IMR-90 (cell line): Measurements from ENCODE around the gene OSTN. TPM values are rescaled to one million over a fixed set of nuclear protein-coding genes. Genes with fewer than 3 reads are reported as not detected.

Experiments
- ATAC-seq: fragments of 200-7000 bp; cut with Tn5 transposase; 2 replicates; pipeline ENCODE4 v1.9.1; 2020; ENCODE audit warnings: low read depth, mild to moderate bottlenecking, moderate library complexity
- BruUV-seq: library from RNA; stranded (reverse); fragments of 400-500 nt; replicated peaks from 2 replicates; lab custom pipeline; 2021; lab: Mats Ljungman, UMichigan
- CTCF ChIA-PET: fragments of 300-600 bp; formaldehyde crosslinking; extraction: SDS; loops from one replicate; lab custom pipeline; 2021; ENCODE audit warnings: antibody characterized with exemption; lab: Yijun Ruan, JAX
- POLR2A ChIA-PET: fragments of 300-600 bp; sonication (Branson Sonifier 250); formaldehyde crosslinking; loops from one replicate; lab custom pipeline; 2022; ENCODE audit warnings: antibody characterized with exemption; ENCODE audit not compliant: unreplicated experiment; lab: Charles Lee
- DNase-seq: peaks from one replicate; pipeline ENCODE4 v3.0.0; 2013
- H2AFZ ChIP-seq: replicated peaks from 2 replicates; pipeline ENCODE3; 2013; ENCODE audit warnings: low read length, mild to moderate bottlenecking; ENCODE audit not compliant: poor library complexity
- H2AK5ac ChIP-seq: 2 replicates; pipeline ENCODE4 v1.6.1; 2013; ENCODE audit warnings: low read depth, low read length, inconsistent platforms
- H2AK9ac ChIP-seq: replicated peaks from 2 replicates; pipeline ENCODE3; 2013; ENCODE audit warnings: mild to moderate bottlenecking, low read depth, low read length, moderate library complexity; ENCODE audit not compliant: poor library complexity
- H2BK120ac ChIP-seq: 2 replicates; pipeline ENCODE4 v1.6.1; 2013; ENCODE audit warnings: low read depth, low read length, inconsistent platforms
- H2BK15ac ChIP-seq: 3 replicates; pipeline ENCODE4 v1.6.1; 2013; ENCODE audit warnings: low read depth, low read length, inconsistent platforms
- H2BK20ac ChIP-seq: 2 replicates; pipeline ENCODE4 v1.6.1; 2013; ENCODE audit warnings: low read depth, mild to moderate bottlenecking, inconsistent platforms, low read length, moderate library complexity
- H2BK5ac ChIP-seq: 2 replicates; pipeline ENCODE4 v1.6.1; 2013; ENCODE audit warnings: mild to moderate bottlenecking, low read depth, low read length, inconsistent platforms; ENCODE audit not compliant: poor library complexity, severe bottlenecking
- H3K14ac ChIP-seq: replicated peaks from 2 replicates; pipeline ENCODE4 v1.6.1; 2013; ENCODE audit warnings: low read depth, low read length, inconsistent platforms
- H3K18ac ChIP-seq: 2 replicates; pipeline ENCODE4 v1.6.1; 2013; ENCODE audit warnings: low read depth, low read length, control low read depth
- H3K23ac ChIP-seq: 2 replicates; pipeline ENCODE4 v1.6.1; 2013; ENCODE audit warnings: low read depth, low read length, inconsistent platforms
- H3K27ac ChIP-seq: 2 replicates; pipeline ENCODE4 v1.5.1; 2013; ENCODE audit warnings: mild to moderate bottlenecking, control low read depth, low read length; ENCODE audit not compliant: insufficient read depth
- H3K27me3 ChIP-seq: 2 replicates; pipeline ENCODE4 v1.6.1; 2013; ENCODE audit warnings: low read length; ENCODE audit not compliant: control insufficient read depth, insufficient read depth
- H3K36me3 ChIP-seq: 2 replicates; pipeline ENCODE4 v1.6.1; 2013; ENCODE audit warnings: low read length, mixed read lengths; ENCODE audit not compliant: control insufficient read depth, insufficient read depth
- H3K4ac ChIP-seq: 2 replicates; pipeline ENCODE4 v1.6.1; 2013; ENCODE audit warnings: low read depth, low read length, inconsistent platforms
- H3K4me1 ChIP-seq: 2 replicates; pipeline ENCODE4 v1.6.1; 2013; ENCODE audit warnings: low read length, mixed read lengths; ENCODE audit not compliant: control insufficient read depth, insufficient read depth
- H3K4me2 ChIP-seq: 2 replicates; pipeline ENCODE4 v1.6.1; 2013; ENCODE audit warnings: low read depth, mild to moderate bottlenecking, control low read depth, low read length, moderate library complexity
- H3K4me3 ChIP-seq: 2 replicates; pipeline ENCODE4 v1.5.1; 2013; ENCODE audit warnings: low read depth, mild to moderate bottlenecking, control low read depth, low read length, moderate library complexity; ENCODE audit not compliant: insufficient read depth
- H3K56ac ChIP-seq: 2 replicates; pipeline ENCODE4 v1.6.1; 2013; ENCODE audit warnings: low read length, inconsistent platforms; ENCODE audit not compliant: insufficient read depth; ENCODE audit errors: extremely low read depth
- H3K79me1 ChIP-seq, 2 experiments: 2 replicates each; pipeline ENCODE4 v1.6.1; 2013; ENCODE audit warnings: low read length in 2 of 2, inconsistent platforms in 1 of 2, low read depth in 1 of 2
- H3K9ac ChIP-seq: 2 replicates; pipeline ENCODE4 v1.6.1; 2013; ENCODE audit warnings: low read depth, low read length, control low read depth
- H3K9me1 ChIP-seq: 2 replicates; pipeline ENCODE4 v1.6.1; 2013; ENCODE audit warnings: low read length, inconsistent platforms; ENCODE audit not compliant: insufficient read depth
- H3K9me3 ChIP-seq: 2 replicates; pipeline ENCODE4 v1.6.1; 2013; ENCODE audit warnings: low read length; ENCODE audit not compliant: control insufficient read depth, insufficient read depth
- H4K20me1 ChIP-seq: 2 replicates; pipeline ENCODE4 v1.6.1; 2013; ENCODE audit warnings: low read length, inconsistent platforms; ENCODE audit not compliant: insufficient read depth
- H4K5ac ChIP-seq: 2 replicates; pipeline ENCODE4 v1.6.1; 2013; ENCODE audit warnings: mild to moderate bottlenecking, low read depth, low read length, control low read depth
- H4K8ac ChIP-seq, 2 experiments: 2 replicates each; pipeline ENCODE4 v1.6.1; 2013; ENCODE audit warnings: low read depth in 2 of 2, low read length in 2 of 2, control low read depth in 1 of 2, inconsistent platforms in 1 of 2
- H4K91ac ChIP-seq: 2 replicates; pipeline ENCODE4 v1.6.1; 2013; ENCODE audit warnings: low read depth, low read length, inconsistent platforms; ENCODE audit not compliant: insufficient read depth
- BHLHE40 ChIP-seq: fragments of 150-350 bp; IDR thresholded peaks from 2 replicates; pipeline ENCODE4 v1.6.1; 2016; ENCODE audit warnings: mild to moderate bottlenecking, low read depth, low read length
- CEBPB ChIP-seq: IDR thresholded peaks from 2 replicates; pipeline ENCODE4 v1.6.1; 2012; ENCODE audit warnings: low read depth, low read length, improper control_type of control experiment
- CHD1 ChIP-seq: IDR thresholded peaks from 2 replicates; pipeline ENCODE4 v1.6.1; 2012; ENCODE audit warnings: low read depth, low read length, improper control_type of control experiment
- CTCF ChIP-seq: conservative IDR thresholded peaks from 2 replicates; pipeline ENCODE4 v1.5.1; 2012; ENCODE audit warnings: mild to moderate bottlenecking, low read depth, low read length, improper control_type of control experiment
- ELK1 ChIP-seq: fragments of 150-350 bp; IDR thresholded peaks from 2 replicates; pipeline ENCODE4 v1.6.1; 2016; ENCODE audit warnings: low read depth, mild to moderate bottlenecking, low read length, moderate library complexity, borderline replicate concordance
- MAFK ChIP-seq: IDR thresholded peaks from 2 replicates; pipeline ENCODE4 v1.6.1; 2012; ENCODE audit warnings: low read depth, low read length, improper control_type of control experiment
- NFE2L2 ChIP-seq: fragments of 150-350 bp; IDR thresholded peaks from 2 replicates; pipeline ENCODE4 v1.6.1; 2016; ENCODE audit warnings: low read depth, mild to moderate bottlenecking, low read length
- POLR2A ChIP-seq: IDR thresholded peaks from 2 replicates; pipeline ENCODE4 v1.6.1; 2012; ENCODE audit warnings: mild to moderate bottlenecking, low read depth, low read length
- RAD21 ChIP-seq: IDR thresholded peaks from 2 replicates; pipeline ENCODE4 v1.6.1; 2012; ENCODE audit warnings: low read length, improper control_type of control experiment
- RCOR1 ChIP-seq: IDR thresholded peaks from 2 replicates; pipeline ENCODE4 v1.6.1; 2012; ENCODE audit warnings: mild to moderate bottlenecking, low read length, improper control_type of control experiment; ENCODE audit not compliant: insufficient replicate concordance
- RFX5 ChIP-seq: IDR thresholded peaks from 2 replicates; pipeline ENCODE4 v1.8.0; 2012; ENCODE audit warnings: low read depth, mild to moderate bottlenecking, low read length, moderate library complexity
- WGBS, 2 experiments: methylation state at CpG; one replicate each; pipeline versions ENCODE4 v1.1.5 to v1.1.7; 2013; ENCODE audit warnings: missing lambda C conversion rate in 2 of 2; ENCODE audit not compliant: insufficient read length in 1 of 2; ENCODE audit errors: extremely low coverage in 2 of 2; 5-methylcytosine and 5-hydroxymethylcytosine counted together
- dilution Hi-C: fragments of 300-500 bp; cut with HindIII; formaldehyde crosslinking; loops from one replicate; pipeline ENCODE4 v1.14.3; 2018; ENCODE audit warnings: low sequenced_read_pairs; ENCODE audit not compliant: unreplicated experiment
- in situ Hi-C: fragments of 300-500 bp; cut with MboI; formaldehyde crosslinking; loops from 3 replicates; pipeline ENCODE4 v1.14.3; 2019; ENCODE audit warnings: low sequenced_read_pairs, inconsistent platforms, mixed read lengths
- intact Hi-C: fragments of 100-400 bp; cut with micrococcal nuclease; formaldehyde crosslinking; loops from 2 replicates; pipeline ENCODE4 v1.10.0; 2022
- polyA plus RNA-seq, 3 experiments: library from polyadenylated mRNA; depleted of rRNA; stranded (reverse); fragments of >200 nt; gene quantifications; 2 replicates each; pipeline ENCODE4 v1.2.3, GENCODE V29; 2012; ENCODE audit warnings: low replicate concordance in 1 of 3
- total RNA-seq: library from RNA; depleted of rRNA; stranded (reverse); fragments of >200 nt; gene quantifications from 2 replicates; pipeline ENCODE4 v1.2.3, GENCODE V29; 2012

Gene OSTN
- total and polyA plus RNA-seq, 2 of the 4 experiments (the other 2 are of a cell fraction): not detected

- no peak overlapping the region for H2AFZ ChIP-seq
- no peak for TF ChIP-seq POLR2A
- no peak for TF ChIP-seq RFX5
- no peak for TF ChIP-seq RCOR1
- TF ChIP-seq RAD21: no peak
- TF ChIP-seq CTCF: no peak
- TF ChIP-seq CHD1: no peak
- no peak for TF ChIP-seq BHLHE40
- no peak for TF ChIP-seq ELK1
- TF ChIP-seq MAFK: no peak
- no peak for TF ChIP-seq CEBPB
- TF ChIP-seq NFE2L2: no peak
- H3K4me1 ChIP-seq: no peaks in the 10 kb centered on the region
- H2BK15ac ChIP-seq: no peak overlapping the region
- no TSS peak for BruUV-seq
- no peaks in the 10 kb centered on the region for H3K36me3 ChIP-seq
- no CpG with 5 or more reads among the region's 4 CpGs for WGBS, 2 experiments
- no peak overlapping the region for H4K5ac ChIP-seq
- no peak overlapping the region for H3K18ac ChIP-seq
- no peak for ATAC-seq
- no peaks in the 10 kb centered on the region for H3K79me1 ChIP-seq
- no peak overlapping the region for H3K56ac ChIP-seq
- no peak overlapping the region for H3K14ac ChIP-seq
- H3K9me1 ChIP-seq: no peaks in the 10 kb centered on the region
- no peak for DNase-seq
- H2BK20ac ChIP-seq: no peak overlapping the region
- no peak overlapping the region for H4K91ac ChIP-seq
- in situ Hi-C loops: no loop called here
- H3K4me2 ChIP-seq: no peak overlapping the region
- no peak overlapping the region for H3K4me3 ChIP-seq
- H3K27ac ChIP-seq: no peak overlapping the region
- dilution Hi-C loops: no loop called here
- no peak overlapping the region for H4K8ac ChIP-seq
- H4K20me1 ChIP-seq: no peaks in the 10 kb centered on the region
- no peaks in the 10 kb centered on the region for H3K9me3 ChIP-seq
- H3K23ac ChIP-seq: no peak overlapping the region
- H2AK9ac ChIP-seq: no peak overlapping the region
- no peaks in the 10 kb centered on the region for H3K27me3 ChIP-seq
- intact Hi-C loops: no loop called here
- no peak overlapping the region for H2AK5ac ChIP-seq
- no peak overlapping the region for H2BK120ac ChIP-seq
- ChIA-PET CTCF (no interaction called here), POLR2A (interaction anchor here (0.7 kb wide), 1 partner anchor 1722 kb away, joined by 3 read pairs; no protein-coding TSS in a partner anchor)
- no peak overlapping the region for H2BK5ac ChIP-seq
- no peak overlapping the region for H3K9ac ChIP-seq
- no peak overlapping the region for H3K4ac ChIP-seq
Observed at GRCh38 chr3:191282251-191283185, 83.5 kb downstream of the OSTN start.
